ENCODE measurements around the gene F2RL2.

- TF ChIP-seq CTCF (IDR thresholded peaks at IDR 0.05) (no peak), EZH2 (IDR thresholded peaks at IDR 0.05; ENCODE audit: borderline replicate concordance, insufficient read depth, low read depth, low read length, poor library complexity, severe bottlenecking) (no peak)
Observed at GRCh38 chr5:76615759-76616158, 7.4 kb downstream of the F2RL2 start.

All from B cell (primary cell).